ENCODE data around the gene CCDC57.

CCDC57 gene

GRCh38 chr17:82088838-82089722, 123.6 kb downstream of the CCDC57 start:
- DNase-seq, result no peak

GRCh38 chr17:82087961-82088837, 124.4 kb downstream of the CCDC57 start:
- no peak for DNase-seq

GRCh38 chr17:82086941-82087906, 125.4 kb downstream of the CCDC57 start:
- DNase-seq, result no peak

GRCh38 chr17:82085931-82086764, 126.5 kb downstream of the CCDC57 start:
- DNase-seq, result no peak

GRCh38 chr17:82085031-82085861, 127.4 kb downstream of the CCDC57 start:
- no peak for DNase-seq

- no peak for DNase-seq
These were observed 128.1 kb downstream of the CCDC57 start for GRCh38 chr17:82084373-82085030.

- DNase-seq, result no peak
These were observed 128.9 kb downstream of the CCDC57 start for GRCh38 chr17:82083533-82084359.

- DNase-seq, result no peak
These were observed 129.6 kb downstream of the CCDC57 start for GRCh38 chr17:82083009-82083408.

- DNase-seq, result no peak
These were observed 130.2 kb downstream of the CCDC57 start for GRCh38 chr17:82082456-82082855.

GRCh38 chr17:82081966-82082365, 130.7 kb downstream of the CCDC57 start:
- DNase-seq, result no peak

GRCh38 chr17:82081546-82081945, 131.1 kb downstream of the CCDC57 start:
- no peak for DNase-seq

GRCh38 chr17:82080789-82081464, 131.7 kb downstream of the CCDC57 start:
- no peak for DNase-seq

GRCh38 chr17:82080048-82080788, 132.4 kb downstream of the CCDC57 start:
- no peak for DNase-seq

- no peak for DNase-seq
These were observed 133.5 kb downstream of the CCDC57 start for GRCh38 chr17:82079001-82079677.

- no peak for DNase-seq
These were observed 134.2 kb downstream of the CCDC57 start for GRCh38 chr17:82078433-82078832.

- DNase-seq, result no peak
These were observed 134.9 kb downstream of the CCDC57 start for GRCh38 chr17:82077617-82078358.

All from AML-193 (cell line).